SJCRH30 (cell line): ENCODE measurements around the gene FASN. TPM values are rescaled to one million over a fixed set of nuclear protein-coding genes. Genes with fewer than 3 reads are reported as not detected.

Source experiments
- DNase-seq, 2 experiments: peaks; one replicate each; pipeline ENCODE4 v3.0.0-alpha.2; 2015 to 2020
- H3K27ac ChIP-seq: fragments of 250-450 bp; sonication (Bioruptor Pico); 2 replicates; pipeline ENCODE4 v1.5.1; 2020; ENCODE audit warnings: mild to moderate bottlenecking, moderate library complexity
- H3K27me3 ChIP-seq: fragments of 250-450 bp; sonication (Bioruptor Pico); 2 replicates; pipeline ENCODE4 v1.5.1; 2020; ENCODE audit warnings: mild to moderate bottlenecking, moderate library complexity
- H3K36me3 ChIP-seq: fragments of 250-450 bp; sonication (Bioruptor Pico); 2 replicates; pipeline ENCODE4 v1.5.1; 2020; ENCODE audit warnings: mild to moderate bottlenecking, moderate library complexity
- H3K4me1 ChIP-seq: fragments of 250-450 bp; sonication (Bioruptor Pico); 2 replicates; pipeline ENCODE4 v1.5.1; 2020; ENCODE audit warnings: mild to moderate bottlenecking, moderate library complexity
- H3K4me3 ChIP-seq: fragments of 250-450 bp; sonication (Bioruptor Pico); 2 replicates; pipeline ENCODE4 v1.5.1; 2020; ENCODE audit warnings: mild to moderate bottlenecking, moderate library complexity
- H3K9me3 ChIP-seq: fragments of 250-450 bp; sonication (Bioruptor Pico); replicated peaks from 2 replicates; pipeline ENCODE4 v1.5.1; 2020; ENCODE audit warnings: mild to moderate bottlenecking, moderate library complexity
- total RNA-seq: library from RNA; depleted of rRNA; stranded (reverse); fragments of >200 nt; shearing (Covaris generic); gene quantifications from 2 replicates; pipeline ENCODE4 v1.2.3, GENCODE V29; 2014

FASN gene
- total RNA-seq, 1 experiment from 2014 or later: 141 TPM

- no peak for DNase-seq
- H3K4me1 ChIP-seq: peaks cover 26% of the 10 kb centered on the region
- peaks cover 4% of the 10 kb centered on the region; the same call in 1 of the 2 replicates for H3K36me3 ChIP-seq
- H3K27ac ChIP-seq: no peak overlapping the region
- no peak overlapping the region for H3K4me3 ChIP-seq
- H3K27me3 ChIP-seq: no peaks in the 10 kb centered on the region
- no peaks in the 10 kb centered on the region for H3K9me3 ChIP-seq
Observed at GRCh38 chr17:82101301-82101715, 3.3 kb upstream of the FASN start.

- Histone ChIP-seq H3K36me3 (peaks cover 10% of the 10 kb centered on the region), H3K27me3 (no peaks in the 10 kb centered on the region), H3K4me3 (no peak overlapping the region), H3K4me1 (peaks cover 22% of the 10 kb centered on the region), H3K27ac (no peak overlapping the region), H3K9me3 (no peaks in the 10 kb centered on the region)
- DNase-seq: no peak
Observed at GRCh38 chr17:82100502-82101298, 2.7 kb upstream of the FASN start.

GRCh38 chr17:82098939-82099763 lies 1.1 kb upstream of the FASN start:
- Histone ChIP-seq H3K4me3 (peak overlapping the region; percentile 77), H3K36me3 (peaks cover 23% of the 10 kb centered on the region), H3K4me1 (peaks cover 14% of the 10 kb centered on the region), H3K27me3 (no peaks in the 10 kb centered on the region), H3K27ac (peak overlapping the region; percentile 75), H3K9me3 (no peaks in the 10 kb centered on the region)
- no peak for DNase-seq

- Histone ChIP-seq H3K27ac (peak overlapping the region; percentile 50; the same call in 1 of the 2 replicates), H3K4me3 (peak overlapping the region; percentile 77), H3K9me3 (no peaks in the 10 kb centered on the region), H3K36me3 (peaks cover 35% of the 10 kb centered on the region), H3K27me3 (no peaks in the 10 kb centered on the region), H3K4me1 (peaks cover 14% of the 10 kb centered on the region)
- no peak for DNase-seq
Observed at GRCh38 chr17:82097919-82098168, 192 bp downstream of the FASN start.

GRCh38 chr17:82097184-82097918 lies 685 bp downstream of the FASN start:
- Histone ChIP-seq H3K27ac (peak overlapping the region; percentile 50; the same call in 1 of the 2 replicates), H3K27me3 (no peaks in the 10 kb centered on the region), H3K4me1 (peaks cover 14% of the 10 kb centered on the region), H3K9me3 (no peaks in the 10 kb centered on the region), H3K4me3 (peak overlapping the region; percentile 77), H3K36me3 (peaks cover 40% of the 10 kb centered on the region)
- DNase-seq: peak; percentile 78 to 83

GRCh38 chr17:82096709-82097183 lies 1.3 kb downstream of the FASN start:
- H3K9me3 ChIP-seq: no peaks in the 10 kb centered on the region
- H3K27ac ChIP-seq: no peak overlapping the region; the same call in 1 of the 2 replicates
- DNase-seq: no peak
- peaks cover 14% of the 10 kb centered on the region for H3K4me1 ChIP-seq
- peak overlapping the region; percentile 77 for H3K4me3 ChIP-seq
- no peaks in the 10 kb centered on the region for H3K27me3 ChIP-seq
- H3K36me3 ChIP-seq: peaks cover 46% of the 10 kb centered on the region

- H3K4me1 ChIP-seq: peaks cover 14% of the 10 kb centered on the region
- H3K27ac ChIP-seq: no peak overlapping the region
- peaks cover 53% of the 10 kb centered on the region for H3K36me3 ChIP-seq
- no peaks in the 10 kb centered on the region for H3K27me3 ChIP-seq
- H3K9me3 ChIP-seq: no peaks in the 10 kb centered on the region
- DNase-seq: no peak
- H3K4me3 ChIP-seq: peak overlapping the region; percentile 77
Observed at GRCh38 chr17:82095777-82096708, 2.0 kb downstream of the FASN start.

- no peak for DNase-seq
- peaks cover 62% of the 10 kb centered on the region for H3K36me3 ChIP-seq
- no peaks in the 10 kb centered on the region for H3K9me3 ChIP-seq
- peaks cover 13% of the 10 kb centered on the region for H3K4me1 ChIP-seq
- H3K4me3 ChIP-seq: no peak overlapping the region
- no peaks in the 10 kb centered on the region for H3K27me3 ChIP-seq
- no peak overlapping the region for H3K27ac ChIP-seq
Observed at GRCh38 chr17:82094931-82095776, 2.9 kb downstream of the FASN start.

GRCh38 chr17:82092995-82093751 lies 4.9 kb downstream of the FASN start:
- peaks cover 3% of the 10 kb centered on the region; the same call in 1 of the 2 replicates for H3K4me1 ChIP-seq
- no peaks in the 10 kb centered on the region for H3K9me3 ChIP-seq
- H3K4me3 ChIP-seq: no peak overlapping the region
- peaks cover 81% of the 10 kb centered on the region for H3K36me3 ChIP-seq
- no peak overlapping the region for H3K27ac ChIP-seq
- no peaks in the 10 kb centered on the region for H3K27me3 ChIP-seq
- no peak for DNase-seq

- no peak overlapping the region for H3K27ac ChIP-seq
- H3K4me3 ChIP-seq: no peak overlapping the region
- H3K4me1 ChIP-seq: peaks cover 3% of the 10 kb centered on the region; the same call in 1 of the 2 replicates
- H3K36me3 ChIP-seq: peaks cover 87% of the 10 kb centered on the region
- DNase-seq: no peak
- H3K9me3 ChIP-seq: no peaks in the 10 kb centered on the region
- no peaks in the 10 kb centered on the region for H3K27me3 ChIP-seq
Observed at GRCh38 chr17:82092628-82092994, 5.4 kb downstream of the FASN start.

GRCh38 chr17:82092094-82092586 lies 5.9 kb downstream of the FASN start:
- Histone ChIP-seq H3K36me3 (peaks cover 92% of the 10 kb centered on the region), H3K27ac (no peak overlapping the region), H3K4me1 (peaks cover 3% of the 10 kb centered on the region; the same call in 1 of the 2 replicates), H3K4me3 (no peak overlapping the region), H3K27me3 (no peaks in the 10 kb centered on the region), H3K9me3 (no peaks in the 10 kb centered on the region)
- DNase-seq: no peak

GRCh38 chr17:82091264-82092066 lies 6.6 kb downstream of the FASN start:
- no peaks in the 10 kb centered on the region for H3K27me3 ChIP-seq
- H3K4me3 ChIP-seq: no peak overlapping the region
- H3K4me1 ChIP-seq: peaks cover 3% of the 10 kb centered on the region; the same call in 1 of the 2 replicates
- DNase-seq: no peak
- no peaks in the 10 kb centered on the region for H3K9me3 ChIP-seq
- no peak overlapping the region for H3K27ac ChIP-seq
- peaks cover 96% of the 10 kb centered on the region for H3K36me3 ChIP-seq
